PFSK-1 (cell line): ENCODE results near the gene PRKAR2A.

Experiments used
- FOXP2 ChIP-seq: optimal IDR thresholded peaks from 2 replicates; pipeline ENCODE3; 2011; ENCODE audit warnings: borderline replicate concordance, control low read depth, inconsistent platforms; ENCODE audit not compliant: insufficient read depth; ENCODE audit errors: extremely low read length, extremely low read depth
- TAF1 ChIP-seq: IDR thresholded peaks from 2 replicates; pipeline ENCODE4 v1.6.1; 2012; ENCODE audit warnings: low read length, control low read depth, borderline replicate concordance; ENCODE audit not compliant: insufficient read depth

GRCh38 chr3:48856469-48856868, 8.8 kb upstream of the PRKAR2A start:
- no peak for TF ChIP-seq FOXP2
- no peak for TF ChIP-seq TAF1
